OCI-LY7 (cell line): Measurements from ENCODE around the gene ARMC9. TPM values are rescaled to one million over a fixed set of nuclear protein-coding genes. Genes with fewer than 3 reads are reported as not detected.

Source experiments
- BruUV-seq: library from RNA; stranded (reverse); fragments of 400-500 nt; replicated peaks from 2 replicates; lab custom pipeline; 2021; lab: Mats Ljungman, UMichigan
- CTCF ChIA-PET: fragments of 300-600 bp; sonication (Branson Sonifier 250); formaldehyde crosslinking; loops from one replicate; lab custom pipeline; 2022; ENCODE audit warnings: antibody characterized with exemption; ENCODE audit not compliant: unreplicated experiment; lab: Charles Lee
- POLR2A ChIA-PET: fragments of 300-600 bp; sonication (Branson Sonifier 250); formaldehyde crosslinking; loops from one replicate; lab custom pipeline; 2022; ENCODE audit warnings: antibody characterized with exemption; lab: Charles Lee
- DNase-seq: peaks from one replicate; pipeline ENCODE4 v3.0.0-alpha.2; 2015; ENCODE audit warnings: low spot score
- H2AFZ ChIP-seq: fragments of 200-600 bp; sonication (generic), shearing (Covaris generic); 2 replicates; pipeline ENCODE4 v1.6.1; 2014; ENCODE audit warnings: mild to moderate bottlenecking, antibody characterized with exemption, low read length, moderate library complexity
- H3K27ac ChIP-seq: fragments of 200-600 bp; sonication (generic); 2 replicates; pipeline ENCODE4 v1.5.1; 2014; ENCODE audit warnings: mixed run types, low read depth, mild to moderate bottlenecking, moderate library complexity, low read length, inconsistent platforms; ENCODE audit not compliant: poor library complexity, severe bottlenecking
- H3K36me3 ChIP-seq: fragments of 200-600 bp; sonication (generic); 2 replicates; pipeline ENCODE4 v1.6.1; 2014; ENCODE audit warnings: mild to moderate bottlenecking, antibody characterized with exemption, low read length, moderate library complexity, mixed read lengths; ENCODE audit not compliant: insufficient read depth
- H3K4me1 ChIP-seq: fragments of 200-600 bp; sonication (generic); 2 replicates; pipeline ENCODE4 v1.5.1; 2014; ENCODE audit warnings: mild to moderate bottlenecking, low read length; ENCODE audit not compliant: insufficient read depth, poor library complexity, severe bottlenecking
- H3K4me2 ChIP-seq: fragments of 200-600 bp; sonication (generic); 2 replicates; pipeline ENCODE4 v1.6.1; 2014; ENCODE audit warnings: mild to moderate bottlenecking, low read length
- H3K4me3 ChIP-seq: fragments of 200-600 bp; sonication (generic); 2 replicates; pipeline ENCODE4 v1.5.1; 2014; ENCODE audit warnings: mild to moderate bottlenecking, low read depth, low read length; ENCODE audit not compliant: poor library complexity, severe bottlenecking
- H3K79me2 ChIP-seq: fragments of 200-600 bp; sonication (generic); 2 replicates; pipeline ENCODE4 v1.6.1; 2016; ENCODE audit warnings: low read depth, mild to moderate bottlenecking, low read length, moderate library complexity, mixed read lengths; ENCODE audit not compliant: insufficient read depth
- H3K9me2 ChIP-seq: fragments of 200-600 bp; sonication (generic); 2 replicates; pipeline ENCODE4 v1.6.1; 2016; ENCODE audit warnings: mild to moderate bottlenecking, low read length, mixed read lengths; ENCODE audit not compliant: insufficient read depth
- H3K9me3 ChIP-seq: fragments of 200-600 bp; sonication (generic); 2 replicates; pipeline ENCODE4 v1.6.1; 2014; ENCODE audit warnings: mild to moderate bottlenecking, mixed run types, low read length, mixed read lengths
- H4K20me1 ChIP-seq: fragments of 200-600 bp; sonication (generic); 2 replicates; pipeline ENCODE4 v1.6.1; 2014; ENCODE audit warnings: mild to moderate bottlenecking, antibody characterized with exemption, low read length, moderate library complexity, mixed read lengths; ENCODE audit not compliant: insufficient read depth
- EZH2phosphoT487 ChIP-seq: fragments of 200-600 bp; sonication (generic); IDR thresholded peaks from 2 replicates; pipeline ENCODE4 v1.6.1; 2018; ENCODE audit warnings: low read depth, borderline replicate concordance, mild to moderate bottlenecking, mixed run types, antibody characterized with exemption, low read length, moderate library complexity, mixed read lengths
- intact Hi-C: fragments of 100-400 bp; cut with micrococcal nuclease; formaldehyde crosslinking; loops from one replicate; pipeline ENCODE4 v1.10.0; 2022; ENCODE audit not compliant: unreplicated experiment
- total RNA-seq, 2 experiments: library from RNA; depleted of rRNA in 1 of 2; stranded (reverse); fragments of >200 nt in 1 of 2; shearing (Covaris generic) in 1 of 2; gene quantifications; 2 replicates each; pipeline ENCODE4 v1.2.3, GENCODE V29; 2014 to 2022
- TF ChIP-seq, protein P1 (sequence below): fragments of 200-600 bp; sonication (generic); conservative IDR thresholded peaks from 2 replicates; pipeline ENCODE4 v1.5.1; 2014; ENCODE audit warnings: mild to moderate bottlenecking, antibody characterized with exemption, low read length, moderate library complexity, mixed read lengths

ARMC9 gene
- total RNA-seq, 2 experiments from 2014 or later = 6.6 to 12.2 TPM

DNA sequence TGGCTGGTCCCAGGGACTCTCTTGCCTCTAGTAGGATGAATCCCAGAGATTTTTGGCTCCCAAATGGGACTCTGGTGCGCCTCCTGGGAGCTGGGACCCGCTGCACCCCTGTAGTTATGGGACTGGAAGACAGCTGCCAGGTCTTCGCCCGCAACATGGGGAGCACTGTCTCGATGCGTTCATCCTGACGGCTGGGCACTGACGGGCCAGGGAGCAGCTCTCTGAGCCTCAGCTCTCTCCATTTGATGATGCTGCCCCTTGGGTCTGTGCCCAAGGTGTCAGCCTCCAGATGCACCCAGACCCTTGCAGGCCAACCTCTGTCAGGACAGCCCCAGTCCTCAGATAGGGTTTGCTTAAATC is 9.3 kb upstream of the ARMC9 start:
- POLR2A ChIA-PET = no interaction called here
- no peaks in the 10 kb centered on the region for H3K36me3 ChIP-seq
- no peaks in the 10 kb centered on the region for H3K9me3 ChIP-seq
- TF ChIP-seq EZH2phosphoT487 = no peak
- TF ChIP-seq, protein P1, sequence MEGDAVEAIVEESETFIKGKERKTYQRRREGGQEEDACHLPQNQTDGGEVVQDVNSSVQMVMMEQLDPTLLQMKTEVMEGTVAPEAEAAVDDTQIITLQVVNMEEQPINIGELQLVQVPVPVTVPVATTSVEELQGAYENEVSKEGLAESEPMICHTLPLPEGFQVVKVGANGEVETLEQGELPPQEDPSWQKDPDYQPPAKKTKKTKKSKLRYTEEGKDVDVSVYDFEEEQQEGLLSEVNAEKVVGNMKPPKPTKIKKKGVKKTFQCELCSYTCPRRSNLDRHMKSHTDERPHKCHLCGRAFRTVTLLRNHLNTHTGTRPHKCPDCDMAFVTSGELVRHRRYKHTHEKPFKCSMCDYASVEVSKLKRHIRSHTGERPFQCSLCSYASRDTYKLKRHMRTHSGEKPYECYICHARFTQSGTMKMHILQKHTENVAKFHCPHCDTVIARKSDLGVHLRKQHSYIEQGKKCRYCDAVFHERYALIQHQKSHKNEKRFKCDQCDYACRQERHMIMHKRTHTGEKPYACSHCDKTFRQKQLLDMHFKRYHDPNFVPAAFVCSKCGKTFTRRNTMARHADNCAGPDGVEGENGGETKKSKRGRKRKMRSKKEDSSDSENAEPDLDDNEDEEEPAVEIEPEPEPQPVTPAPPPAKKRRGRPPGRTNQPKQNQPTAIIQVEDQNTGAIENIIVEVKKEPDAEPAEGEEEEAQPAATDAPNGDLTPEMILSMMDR = no peak
- no peak for DNase-seq
- intact Hi-C loops = no loop called here
- BruUV-seq = no TSS peak
- no peak overlapping the region for H2AFZ ChIP-seq
- CTCF ChIA-PET = no interaction called here
- no peaks in the 10 kb centered on the region for H4K20me1 ChIP-seq
- no peak overlapping the region for H3K4me3 ChIP-seq
- no peaks in the 10 kb centered on the region for H3K4me1 ChIP-seq
- H3K4me2 ChIP-seq = no peak overlapping the region
- H3K79me2 ChIP-seq = no peaks in the 10 kb centered on the region
- H3K27ac ChIP-seq = no peak overlapping the region
- no peaks in the 10 kb centered on the region for H3K9me2 ChIP-seq

DNA sequence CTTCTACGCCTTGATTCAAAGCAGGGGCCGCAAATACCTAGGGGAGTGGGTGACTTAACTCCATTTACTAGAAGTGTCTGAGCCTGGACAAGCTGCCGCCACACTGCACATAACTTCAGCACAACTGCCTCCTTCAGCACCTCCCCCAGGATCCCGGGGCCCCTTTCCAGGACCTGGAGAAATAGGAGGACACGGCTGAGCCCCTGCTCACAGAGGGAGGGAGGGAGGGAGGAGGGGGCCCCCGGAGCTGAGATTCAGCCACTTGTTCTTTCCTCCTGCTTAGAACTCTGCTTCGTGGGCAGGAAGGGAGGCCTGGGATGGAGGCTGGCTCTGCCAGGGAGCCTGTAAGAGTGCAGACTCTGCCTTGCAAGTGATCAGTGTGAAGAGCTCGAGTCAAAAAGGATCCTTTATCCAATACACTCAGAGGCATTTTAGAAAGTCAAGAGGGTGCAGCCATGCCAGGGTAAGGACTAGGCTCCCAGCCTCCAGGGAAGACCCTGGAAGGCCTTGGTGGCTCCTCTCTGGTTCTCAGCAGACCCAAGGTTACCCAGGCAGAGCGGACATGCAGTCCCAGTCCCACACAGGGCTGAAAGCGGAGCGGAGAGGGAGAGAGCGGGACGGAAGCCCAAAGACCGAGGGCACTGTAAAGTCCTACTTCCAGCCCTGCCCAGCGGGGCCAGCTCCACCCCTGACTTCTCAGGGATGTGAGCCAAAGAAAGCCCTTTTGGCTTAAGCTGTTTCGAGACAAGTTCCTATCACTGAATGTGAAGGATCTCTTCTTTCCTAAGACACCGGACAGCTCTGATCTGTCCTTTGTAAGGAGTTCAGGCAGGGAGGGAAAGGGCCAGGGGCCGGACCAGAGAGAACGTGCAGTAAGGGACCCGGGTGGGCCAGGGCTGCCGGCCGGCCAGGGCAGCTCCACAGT is 8.6 kb upstream of the ARMC9 start:
- Histone ChIP-seq H3K27ac (no peak overlapping the region), H3K36me3 (no peaks in the 10 kb centered on the region), H4K20me1 (no peaks in the 10 kb centered on the region), H3K4me3 (no peak overlapping the region), H3K9me2 (no peaks in the 10 kb centered on the region), H2AFZ (no peak overlapping the region), H3K9me3 (no peaks in the 10 kb centered on the region), H3K79me2 (no peaks in the 10 kb centered on the region), H3K4me2 (no peak overlapping the region), H3K4me1 (no peaks in the 10 kb centered on the region)
- ChIA-PET CTCF (no interaction called here), POLR2A (no interaction called here)
- BruUV-seq = no TSS peak
- intact Hi-C loops = no loop called here
- TF ChIP-seq, protein P1 = no peak
- TF ChIP-seq EZH2phosphoT487 = no peak
- DNase-seq = no peak

DNA sequence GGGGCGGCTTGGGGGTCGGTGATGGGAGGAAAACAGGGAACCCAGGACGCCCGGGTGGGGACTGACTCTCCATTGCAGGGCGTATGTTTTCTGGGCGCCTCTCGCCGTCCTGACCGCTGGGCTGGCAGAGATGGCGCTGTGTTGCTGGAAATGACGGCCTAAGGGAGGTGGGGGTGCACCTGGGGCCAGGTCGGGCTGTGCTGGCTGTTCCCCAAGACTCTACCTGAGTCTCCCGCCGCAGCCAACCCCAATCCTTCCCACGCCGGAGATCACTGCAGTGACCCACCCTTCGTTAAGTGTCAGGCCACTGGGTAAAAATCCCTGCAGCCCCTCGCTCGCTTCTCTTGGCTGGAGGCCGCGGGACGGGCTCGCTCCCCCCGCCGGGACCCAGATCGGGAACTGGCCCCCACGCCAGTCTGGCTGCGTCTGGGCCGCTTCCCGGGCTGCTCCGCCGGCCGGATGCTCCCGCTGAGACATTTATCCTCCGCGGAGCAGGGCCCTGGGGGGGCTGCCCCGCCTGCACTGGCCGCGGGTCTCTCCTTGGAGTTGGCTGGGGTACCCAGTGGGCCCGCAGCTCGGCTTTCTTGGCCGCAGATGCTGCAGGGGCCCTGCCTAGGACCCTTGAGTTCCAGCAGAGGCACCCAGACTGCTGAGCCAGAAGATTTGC is 7.8 kb upstream of the ARMC9 start:
- no TSS peak for BruUV-seq
- no peaks in the 10 kb centered on the region for H3K9me2 ChIP-seq
- intact Hi-C loops = no loop called here
- POLR2A ChIA-PET = interaction anchor here (0.7 kb wide), 1 partner anchor 233 kb away, joined by 3 read pairs; no protein-coding TSS in a partner anchor
- CTCF ChIA-PET = no interaction called here
- no peak for DNase-seq
- no peak for TF ChIP-seq EZH2phosphoT487
- TF ChIP-seq, protein P1 = no peak
- no peak overlapping the region for H3K4me3 ChIP-seq
- no peaks in the 10 kb centered on the region for H3K9me3 ChIP-seq
- H3K36me3 ChIP-seq = no peaks in the 10 kb centered on the region
- no peaks in the 10 kb centered on the region for H4K20me1 ChIP-seq
- H3K79me2 ChIP-seq = no peaks in the 10 kb centered on the region
- H3K4me2 ChIP-seq = no peak overlapping the region
- H3K4me1 ChIP-seq = no peaks in the 10 kb centered on the region
- H2AFZ ChIP-seq = no peak overlapping the region
- no peak overlapping the region for H3K27ac ChIP-seq
